ENCODE measurements around the gene SLC7A6. TPM values are rescaled to one million over a fixed set of nuclear protein-coding genes. Genes with fewer than 3 reads are reported as not detected.

SLC7A6 gene
- total and polyA plus RNA-seq, 2 of the 8 experiments (the other 6 are each of a cell fraction or from before 2014, with no cell fraction given), result 28.0 to 37.8 TPM

DNA sequence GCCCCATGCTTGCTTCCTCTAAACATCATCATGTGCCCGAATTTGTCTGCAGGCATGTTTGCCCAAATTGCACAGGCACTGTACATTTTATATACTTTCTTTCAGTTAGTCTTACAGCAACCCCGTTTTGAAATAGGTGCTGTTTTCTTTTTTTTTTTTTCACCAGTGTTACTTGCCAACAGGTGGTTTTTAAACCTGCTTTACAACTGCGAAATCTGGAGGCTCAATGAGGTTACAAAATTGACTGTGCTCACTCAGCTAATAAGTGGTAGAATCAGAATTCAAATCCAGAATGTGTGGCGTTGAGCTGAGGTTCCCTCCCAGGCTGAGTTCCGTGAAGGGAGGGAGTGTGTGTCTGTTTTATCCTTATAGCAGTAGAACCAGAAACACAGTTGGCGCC lies 13.4 kb upstream of the SLC7A6 start:
- Histone ChIP-seq H3K9me3 (ENCODE audit: insufficient read depth in 2 of 2, low read depth in 1 of 2, low read length in 1 of 2) (no peaks in the 10 kb centered on the region), H2BK5ac (ENCODE audit: low read depth, low read length) (no peak overlapping the region), H3K27ac (ENCODE audit: low read depth, low read length) (no peak overlapping the region), H3K4me2 (ENCODE audit: insufficient read depth in 1 of 2, low read depth in 2 of 2, low read length in 2 of 2) (no peak overlapping the region), H2BK15ac (ENCODE audit: low read length) (no peak overlapping the region), H3K9ac (replicated peaks in 1 of 4; ENCODE audit: extremely low read depth in 1 of 4, low read depth in 3 of 4, low read length in 3 of 4) (no peak overlapping the region), H3K4ac (replicated peaks; ENCODE audit: insufficient read length, low read depth, low read length) (no peak overlapping the region), H4K5ac (ENCODE audit: insufficient read length, low read depth, low read length) (no peak overlapping the region), H4K20me1 (replicated peaks in 1 of 2; ENCODE audit: control insufficient read depth in 1 of 2, insufficient read depth in 2 of 2, low read length in 2 of 2) (no peaks in the 10 kb centered on the region), H2BK20ac (ENCODE audit: low read length) (no peak overlapping the region), H3K56ac (replicated peaks; ENCODE audit: insufficient read length, low read depth, low read length) (no peak overlapping the region), H3K23ac (ENCODE audit: insufficient read length) (no peak overlapping the region), H3K4me1 (replicated peaks in 1 of 4; ENCODE audit: control insufficient read depth in 3 of 4, insufficient read depth in 4 of 4, low read length in 3 of 4) (no peaks in the 10 kb centered on the region; a peak in 1 of 7 replicates), H3K18ac (ENCODE audit: extremely low read depth, low read length) (no peak overlapping the region), H3K27me3 (replicated peaks in 1 of 4; ENCODE audit: control insufficient read depth in 3 of 4, extremely low read depth in 1 of 4, insufficient read depth in 3 of 4, low read length in 3 of 4) (peaks cover 0 to 2% (median 0%) of the 10 kb centered on the region in 4 experiments; a peak in 3 of 7 replicates), H3K79me2 (ENCODE audit: control insufficient read depth in 1 of 2, insufficient read depth in 2 of 2, low read length in 2 of 2) (no peaks in the 10 kb centered on the region), H3K36me3 (ENCODE audit: control insufficient read depth in 2 of 4, insufficient read depth in 4 of 4, low read length in 3 of 4) (no peaks in the 10 kb centered on the region), H3K23me2 (ENCODE audit: low read depth, low read length) (no peaks in the 10 kb centered on the region), H2AK5ac (ENCODE audit: low read depth, low read length) (no peak overlapping the region), H3K79me1 (ENCODE audit: low read depth, low read length) (peaks cover 2% of the 10 kb centered on the region; the same call in 1 of the 2 replicates), H2BK12ac (ENCODE audit: low read depth, low read length) (no peak overlapping the region), H2BK120ac (replicated peaks; ENCODE audit: low read depth, low read length) (no peak overlapping the region), H3K14ac (ENCODE audit: insufficient read length) (no peak overlapping the region), H3K4me3 (ENCODE audit: extremely low read depth in 1 of 4, insufficient read depth in 2 of 4, low read depth in 3 of 4, low read length in 4 of 4) (no peak overlapping the region), H4K91ac (replicated peaks; ENCODE audit: insufficient read length, low read length) (no peak overlapping the region), H4K8ac (ENCODE audit: extremely low read depth, insufficient read depth, low read length) (no peak overlapping the region), H2AFZ (ENCODE audit: low read length) (no peak overlapping the region)
- TF ChIP-seq JUND (IDR thresholded peaks at IDR 0.05; ENCODE audit: low read length) (no peak), CEBPB (IDR thresholded peaks at IDR 0.05; ENCODE audit: low read depth, low read length) (no peak), TBP (IDR thresholded peaks at IDR 0.05; ENCODE audit: low read depth, low read length) (no peak), POU5F1 (IDR thresholded peaks at IDR 0.05; ENCODE audit: low read depth, low read length) (no peak), JUN (IDR thresholded peaks at IDR 0.05; ENCODE audit: low read depth, low read length) (no peak)
- TF ChIP-seq, protein P1, sequence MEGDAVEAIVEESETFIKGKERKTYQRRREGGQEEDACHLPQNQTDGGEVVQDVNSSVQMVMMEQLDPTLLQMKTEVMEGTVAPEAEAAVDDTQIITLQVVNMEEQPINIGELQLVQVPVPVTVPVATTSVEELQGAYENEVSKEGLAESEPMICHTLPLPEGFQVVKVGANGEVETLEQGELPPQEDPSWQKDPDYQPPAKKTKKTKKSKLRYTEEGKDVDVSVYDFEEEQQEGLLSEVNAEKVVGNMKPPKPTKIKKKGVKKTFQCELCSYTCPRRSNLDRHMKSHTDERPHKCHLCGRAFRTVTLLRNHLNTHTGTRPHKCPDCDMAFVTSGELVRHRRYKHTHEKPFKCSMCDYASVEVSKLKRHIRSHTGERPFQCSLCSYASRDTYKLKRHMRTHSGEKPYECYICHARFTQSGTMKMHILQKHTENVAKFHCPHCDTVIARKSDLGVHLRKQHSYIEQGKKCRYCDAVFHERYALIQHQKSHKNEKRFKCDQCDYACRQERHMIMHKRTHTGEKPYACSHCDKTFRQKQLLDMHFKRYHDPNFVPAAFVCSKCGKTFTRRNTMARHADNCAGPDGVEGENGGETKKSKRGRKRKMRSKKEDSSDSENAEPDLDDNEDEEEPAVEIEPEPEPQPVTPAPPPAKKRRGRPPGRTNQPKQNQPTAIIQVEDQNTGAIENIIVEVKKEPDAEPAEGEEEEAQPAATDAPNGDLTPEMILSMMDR (IDR thresholded peaks at IDR 0.05; ENCODE audit: control extremely low read depth in 1 of 3, insufficient read depth in 1 of 3, low read depth in 1 of 3, low read length in 3 of 3), result no peak
- DNase-seq (ENCODE audit: low read depth in 1 of 2, low spot score in 2 of 2) (no peak), FAIRE-seq (no peak)
- ChIA-PET CTCF (ENCODE audit: partially characterized antibody) (interaction anchor here (1.4 to 6.2 kb wide), 2 partner anchors 10 to 61 kb away, joined by 4 to 108 read pairs; partner anchors contain the start of gene SLC7A6), POLR2A (ENCODE audit: partially characterized antibody) (interaction anchor here (1.1 to 3.7 kb wide), 4 partner anchors 10 to 60 kb away, joined by 3 to 10 read pairs (median 4); partner anchors contain the start of genes PRMT7 and SLC7A6OS)
- 92% methylated on average over 6 of the region's 6 CpGs; no CpG with 5 or more reads in 1 of the 2 experiments for WGBS, 2 experiments (ENCODE audit: extremely low coverage in 1 of 2, insufficient coverage in 1 of 2, insufficient read length in 1 of 2, insufficient replicate concordance in 2 of 2, low coverage in 1 of 2, low lambda C conversion rate in 2 of 2, missing lambda C conversion rate in 1 of 2)
